ENCODE data around the gene CAPG. TPM values are rescaled to one million over a fixed set of nuclear protein-coding genes. Genes with fewer than 3 reads are reported as not detected.
"Not testable (repeated sequence)": the region's sequence is repeated elsewhere in the genome, so short reads cannot be mapped to it uniquely, and the experiment has no call there.

The CAPG gene
- total RNA-seq, 1 experiment from 2014 or later: 89.4 TPM

DNA sequence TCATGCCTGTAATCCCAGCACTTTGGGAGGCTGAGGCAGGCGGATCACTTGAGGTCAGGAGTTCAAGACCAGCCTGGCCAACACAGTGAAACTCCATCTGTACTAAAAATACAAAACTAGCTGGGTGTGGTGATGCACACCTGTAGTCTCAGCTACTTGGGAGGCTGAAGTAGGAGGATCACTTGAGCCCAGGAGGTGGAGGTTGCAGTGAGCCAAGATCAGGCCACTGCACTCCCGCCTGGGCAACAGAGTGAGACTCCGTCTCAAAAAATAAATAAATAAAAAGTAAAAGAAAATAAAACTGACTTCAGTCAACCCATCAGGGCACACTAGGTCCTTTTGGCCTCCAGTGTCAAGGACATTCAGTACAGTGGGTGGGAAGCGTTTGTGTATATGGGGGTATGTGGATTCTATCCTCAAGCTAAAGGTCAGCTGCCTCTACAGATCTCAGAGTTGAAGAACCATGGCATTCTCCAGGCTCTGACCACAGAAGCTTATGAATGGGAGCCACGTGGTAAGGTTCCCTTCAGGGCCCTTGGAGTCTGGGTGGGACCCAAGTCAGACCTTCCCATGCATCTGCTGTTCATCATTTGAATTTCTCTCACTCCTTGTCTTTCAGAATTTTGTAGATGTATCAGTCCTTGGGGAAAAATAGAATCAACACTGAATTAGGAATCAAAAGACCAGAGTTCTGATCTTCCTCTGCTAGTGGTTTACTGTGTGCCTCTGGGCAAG, 47.3 kb downstream of the CAPG start:
- not testable (repeated sequence) for DNase-seq (ENCODE audit: low read depth)

DNA sequence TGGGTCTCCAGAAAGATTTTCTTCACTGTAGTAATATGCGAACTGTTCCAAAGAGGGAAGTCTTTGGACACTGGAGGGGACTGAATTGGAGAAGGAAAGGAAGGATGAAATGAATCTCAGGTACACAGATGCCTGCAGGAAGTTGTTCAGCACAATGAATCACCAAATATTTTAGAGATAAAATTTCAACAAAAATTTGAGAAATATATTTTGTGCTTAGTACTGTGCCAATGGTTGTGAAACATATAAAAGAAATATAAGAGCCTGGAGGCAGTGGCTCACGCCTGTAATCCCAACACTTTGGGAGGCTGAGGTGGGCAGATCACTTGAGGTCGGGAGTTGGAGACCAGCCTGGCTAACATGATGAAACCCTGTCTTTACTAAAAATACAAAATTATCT, 52.4 kb downstream of the CAPG start:
- no peak for DNase-seq (ENCODE audit: low read depth)

DNA sequence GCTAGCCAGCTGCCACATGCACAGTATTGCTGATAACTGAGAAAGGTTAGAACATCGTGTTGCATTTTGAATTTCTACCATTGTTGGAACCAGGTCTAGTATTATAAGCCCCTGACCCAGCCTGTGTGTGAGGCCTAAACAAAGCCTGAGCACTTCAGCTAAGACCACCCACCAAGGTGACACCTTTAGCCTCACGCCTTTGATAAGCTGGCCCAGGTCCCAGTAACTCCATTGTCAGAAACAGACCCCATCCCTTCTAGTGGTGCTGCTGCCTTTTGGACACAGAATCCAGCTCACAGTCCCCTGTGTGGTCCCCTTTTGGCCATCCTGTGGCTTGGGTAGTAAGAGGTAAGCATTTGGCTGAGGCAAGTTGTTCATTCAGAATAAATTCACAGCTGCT, 54.0 kb downstream of the CAPG start:
- DNase-seq (ENCODE audit: low read depth): no peak

DNA sequence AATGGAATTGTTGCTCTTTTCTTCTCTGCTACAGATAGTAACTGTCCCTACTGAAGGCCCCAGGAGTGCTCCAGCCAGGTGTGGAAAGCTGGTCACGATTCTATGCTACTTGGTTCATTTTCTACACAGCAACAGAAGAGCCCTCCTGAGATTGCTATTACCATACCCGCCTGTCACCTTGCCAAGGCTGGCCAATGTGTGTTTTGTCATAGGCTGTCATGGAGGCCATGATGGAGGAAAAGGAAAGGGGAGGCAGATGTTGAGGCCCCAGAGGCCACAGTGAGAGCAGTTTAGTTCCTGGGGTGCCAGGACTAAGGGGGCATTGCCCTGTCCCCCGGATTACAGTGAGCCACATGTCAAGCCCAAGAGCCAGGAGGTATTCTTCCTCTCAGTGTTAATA, 54.6 kb downstream of the CAPG start:
- DNase-seq (ENCODE audit: low read depth): no peak

DNA sequence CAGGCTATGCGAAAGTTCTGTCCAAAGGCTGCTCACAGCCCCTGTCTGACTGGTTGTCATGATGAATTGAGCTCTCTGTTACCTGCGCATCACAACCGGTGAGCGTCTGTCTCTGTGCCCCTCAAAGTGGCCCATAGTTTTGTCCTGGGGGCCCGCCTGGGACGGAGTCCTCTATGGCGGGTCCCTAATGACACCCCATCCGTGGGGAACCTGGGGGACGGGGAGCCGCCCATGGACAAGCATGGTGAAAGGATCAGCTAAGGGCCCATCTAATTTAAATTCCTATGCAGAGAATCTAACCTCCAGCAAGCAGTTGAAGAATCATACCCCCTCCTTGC, 55.1 kb downstream of the CAPG start:
- no peak for DNase-seq (ENCODE audit: low read depth)

DNA sequence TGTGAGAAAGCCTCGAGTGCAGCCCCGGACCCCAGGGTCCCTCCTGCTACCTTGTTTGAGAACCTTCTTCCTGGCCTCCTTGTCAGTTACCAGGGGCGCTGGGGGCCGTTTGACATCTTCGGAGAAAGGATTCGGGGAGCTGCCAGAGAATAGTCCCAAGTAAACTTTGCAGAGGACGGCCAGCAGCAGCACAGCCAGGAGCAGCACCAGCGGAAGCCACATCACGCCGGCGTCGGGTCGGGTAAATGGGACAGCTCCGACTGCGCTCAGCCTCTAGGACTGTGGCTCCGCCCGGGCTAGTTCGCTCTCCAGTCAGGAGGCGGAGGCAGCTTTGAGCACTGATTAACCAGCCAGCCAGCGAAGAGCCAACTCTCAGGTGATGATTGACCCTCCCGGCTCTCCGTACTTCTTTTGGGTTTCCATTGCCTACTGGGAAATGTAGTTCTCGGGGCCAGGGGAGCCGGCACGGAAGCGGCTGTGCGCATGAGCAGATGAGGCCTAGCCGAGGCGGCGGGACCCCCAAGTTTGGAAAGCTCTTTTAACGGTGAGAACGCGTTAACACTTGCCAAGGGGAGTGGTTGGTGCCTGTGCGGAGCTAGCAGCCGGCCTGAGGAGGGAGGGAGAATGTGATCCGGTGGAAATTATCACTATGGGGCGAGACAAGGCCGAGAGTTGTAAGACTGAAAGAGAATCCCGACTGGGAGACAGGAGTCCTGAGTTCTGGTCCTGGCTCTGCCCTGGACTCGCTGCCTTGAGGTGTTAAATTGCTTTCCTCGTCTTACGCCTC, 55.7 kb downstream of the CAPG start, which contains the start of the genes ELMOD3 and RETSAT:
Gene ELMOD3 (plus strand): TSS at position 484 of the 787 bp plus-strand sequence. CDS start 2,430 bp downstream, outside the sequence.
Gene RETSAT (minus strand): TSS at position 243 of the 787 bp plus-strand sequence. CDS start 21 bp downstream, at position 222.
- DNase-seq (ENCODE audit: low read depth): peak; percentile 99

DNA sequence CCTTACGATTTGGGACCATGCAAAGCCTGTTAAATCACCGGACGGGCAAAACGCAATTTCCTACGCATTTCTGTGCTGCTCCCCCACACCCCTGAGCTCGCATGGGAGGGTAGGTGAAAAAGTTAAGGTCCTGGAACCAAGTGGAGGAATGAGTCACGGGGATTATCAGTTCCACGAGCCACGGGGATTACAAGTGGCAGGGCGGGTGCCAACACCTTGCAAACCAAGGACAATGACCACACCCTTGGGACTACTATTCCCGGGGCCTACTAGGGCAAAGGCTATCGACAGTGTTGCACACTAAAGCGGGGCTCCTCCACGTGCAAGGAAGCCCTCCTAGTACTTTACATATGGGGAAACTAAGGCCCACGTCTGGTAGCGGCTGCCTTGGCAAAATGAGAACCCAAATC, 56.3 kb downstream of the CAPG start:
- DNase-seq (ENCODE audit: low read depth): peak; percentile 47

DNA sequence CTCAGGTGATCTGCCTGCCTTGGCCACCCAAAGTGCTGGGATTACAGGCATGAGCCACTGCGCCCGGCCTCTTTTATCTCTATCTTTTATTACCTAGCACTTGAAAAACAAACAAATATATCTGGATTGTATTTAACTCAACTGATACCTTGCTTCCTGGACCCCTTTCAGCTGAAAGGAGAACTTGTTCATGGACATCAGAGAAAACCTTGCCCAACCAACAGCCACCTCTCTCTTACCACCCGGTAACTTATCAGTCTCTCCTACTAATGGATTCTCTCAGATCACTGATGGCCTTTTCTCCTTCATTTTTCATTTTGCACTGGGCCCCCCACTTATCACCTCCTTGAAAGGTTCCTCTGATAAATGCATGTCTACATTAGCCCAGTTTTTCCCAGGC, 62.6 kb downstream of the CAPG start:
- DNase-seq (ENCODE audit: low read depth): no peak

Other genes with a start within 250 kb of the CAPG start
- 88.8 and 134 TPM in 2 replicates for gene TGOLN2, start 82.4 kb downstream of the CAPG start, total RNA-seq (2014; rRNA removed; shearing (Covaris generic))
- 19.0 and 25.0 TPM in 2 replicates for gene RETSAT, start 55.8 kb downstream of the CAPG start, total RNA-seq (2014; rRNA removed; shearing (Covaris generic))
- gene ELMOD3, start 55.6 kb downstream of the CAPG start, total RNA-seq (2014; rRNA removed; shearing (Covaris generic)): 9.6 and 13.1 TPM in 2 replicates
- not detected in 2 replicates for gene SH2D6, start 8.3 kb upstream of the CAPG start, total RNA-seq (2014; rRNA removed; shearing (Covaris generic))
- 42.2 and 72.4 TPM in 2 replicates for gene MAT2A, start 128.8 kb upstream of the CAPG start, total RNA-seq (2014; rRNA removed; shearing (Covaris generic))
- gene GGCX, start 151.1 kb upstream of the CAPG start, total RNA-seq (2014; rRNA removed; shearing (Covaris generic)): 21.2 and 56.2 TPM in 2 replicates
- gene VAMP8, start 167.2 kb upstream of the CAPG start, total RNA-seq (2014; rRNA removed; shearing (Covaris generic)): 0.27 TPM in 1 of 2 replicates, not detected in the other
- 15.1 and 22.3 TPM in 2 replicates for gene VAMP5, start 174.1 kb upstream of the CAPG start, total RNA-seq (2014; rRNA removed; shearing (Covaris generic))
- 332 and 413 TPM in 2 replicates for gene RNF181, start 185.4 kb upstream of the CAPG start, total RNA-seq (2014; rRNA removed; shearing (Covaris generic))
- gene TMEM150A, start 192.3 kb upstream of the CAPG start, total RNA-seq (2014; rRNA removed; shearing (Covaris generic)): 2.3 and 3.6 TPM in 2 replicates
- gene C2orf68, start 201.7 kb upstream of the CAPG start, total RNA-seq (2014; rRNA removed; shearing (Covaris generic)): 11.9 and 19.1 TPM in 2 replicates
- 102 and 118 TPM in 2 replicates for gene USP39, start 205.8 kb upstream of the CAPG start, total RNA-seq (2014; rRNA removed; shearing (Covaris generic))

Measured in M059J (cell line).